ENCODE data around the gene ILF2.
A peak's percentile ranks its signal among the peaks of the same experiment; 100 is the strongest.
"Not testable (repeated sequence)": the region's sequence is repeated elsewhere in the genome, so short reads cannot be mapped to it uniquely, and the experiment has no call there.

Gene ILF2

DNA sequence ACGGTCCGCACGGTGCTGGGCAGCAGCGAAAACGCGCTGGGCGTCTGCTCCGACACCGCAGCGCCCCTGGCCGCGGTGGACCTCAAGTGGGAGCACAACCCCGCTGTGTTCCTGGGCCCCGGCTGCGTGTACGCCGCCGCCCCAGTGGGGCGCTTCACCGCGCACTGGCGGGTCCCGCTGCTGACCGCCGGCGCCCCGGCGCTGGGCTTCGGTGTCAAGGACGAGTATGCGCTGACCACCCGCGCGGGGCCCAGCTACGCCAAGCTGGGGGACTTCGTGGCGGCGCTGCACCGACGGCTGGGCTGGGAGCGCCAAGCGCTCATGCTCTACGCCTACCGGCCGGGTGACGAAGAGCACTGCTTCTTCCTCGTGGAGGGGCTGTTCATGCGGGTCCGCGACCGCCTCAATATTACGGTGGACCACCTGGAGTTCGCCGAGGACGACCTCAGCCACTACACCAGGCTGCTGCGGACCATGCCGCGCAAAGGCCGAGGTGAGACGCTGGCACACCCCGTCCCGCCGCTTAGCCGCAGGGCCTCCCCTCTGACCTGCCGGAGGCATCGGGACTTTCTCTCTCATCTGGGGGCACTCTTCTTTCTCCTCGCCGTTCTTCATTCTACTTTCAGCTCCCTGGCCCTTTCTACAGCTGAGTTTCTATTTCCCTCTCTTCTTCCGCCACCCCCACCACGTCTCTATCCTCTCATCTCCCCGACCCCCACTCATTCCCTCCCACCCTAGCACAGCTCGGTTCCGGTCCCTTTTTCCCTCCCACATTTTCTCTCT is 8.7 kb upstream of the ILF2 start:
- DNase-seq (ENCODE audit: low read depth): peak; percentile 17

DNA sequence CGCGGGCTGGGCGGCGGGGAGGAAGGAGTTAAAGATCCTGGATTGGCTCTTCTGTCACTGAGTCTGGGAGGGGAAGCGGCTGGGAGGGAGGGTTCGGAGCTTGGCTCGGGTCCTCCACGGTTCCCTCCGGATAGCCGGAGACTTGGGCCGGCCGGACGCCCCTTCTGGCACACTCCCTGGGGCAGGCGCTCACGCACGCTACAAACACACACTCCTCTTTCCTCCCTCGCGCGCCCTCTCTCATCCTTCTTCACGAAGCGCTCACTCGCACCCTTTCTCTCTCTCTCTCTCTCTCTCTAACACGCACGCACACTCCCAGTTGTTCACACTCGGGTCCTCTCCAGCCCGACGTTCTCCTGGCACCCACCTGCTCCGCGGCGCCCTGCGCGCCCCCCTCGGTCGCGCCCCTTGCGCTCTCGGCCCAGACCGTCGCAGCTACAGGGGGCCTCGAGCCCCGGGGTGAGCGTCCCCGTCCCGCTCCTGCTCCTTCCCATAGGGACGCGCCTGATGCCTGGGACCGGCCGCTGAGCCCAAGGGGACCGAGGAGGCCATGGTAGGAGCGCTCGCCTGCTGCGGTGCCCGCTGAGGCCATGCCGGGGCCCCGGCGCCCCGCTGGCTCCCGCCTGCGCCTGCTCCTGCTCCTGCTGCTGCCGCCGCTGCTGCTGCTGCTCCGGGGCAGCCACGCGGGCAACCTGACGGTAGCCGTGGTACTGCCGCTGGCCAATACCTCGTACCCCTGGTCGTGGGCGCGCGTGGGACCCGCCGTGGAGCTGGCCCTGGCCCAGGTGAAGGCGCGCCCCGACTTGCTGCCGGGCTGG is 7.9 kb upstream of the ILF2 start, which contains the start of gene NPR1:
Gene NPR1, plus strand, starts transcription at position 170 of the 818 bp plus-strand sequence. Its CDS starts 421 bp downstream, at position 591.
- DNase-seq (ENCODE audit: low read depth): no peak

DNA sequence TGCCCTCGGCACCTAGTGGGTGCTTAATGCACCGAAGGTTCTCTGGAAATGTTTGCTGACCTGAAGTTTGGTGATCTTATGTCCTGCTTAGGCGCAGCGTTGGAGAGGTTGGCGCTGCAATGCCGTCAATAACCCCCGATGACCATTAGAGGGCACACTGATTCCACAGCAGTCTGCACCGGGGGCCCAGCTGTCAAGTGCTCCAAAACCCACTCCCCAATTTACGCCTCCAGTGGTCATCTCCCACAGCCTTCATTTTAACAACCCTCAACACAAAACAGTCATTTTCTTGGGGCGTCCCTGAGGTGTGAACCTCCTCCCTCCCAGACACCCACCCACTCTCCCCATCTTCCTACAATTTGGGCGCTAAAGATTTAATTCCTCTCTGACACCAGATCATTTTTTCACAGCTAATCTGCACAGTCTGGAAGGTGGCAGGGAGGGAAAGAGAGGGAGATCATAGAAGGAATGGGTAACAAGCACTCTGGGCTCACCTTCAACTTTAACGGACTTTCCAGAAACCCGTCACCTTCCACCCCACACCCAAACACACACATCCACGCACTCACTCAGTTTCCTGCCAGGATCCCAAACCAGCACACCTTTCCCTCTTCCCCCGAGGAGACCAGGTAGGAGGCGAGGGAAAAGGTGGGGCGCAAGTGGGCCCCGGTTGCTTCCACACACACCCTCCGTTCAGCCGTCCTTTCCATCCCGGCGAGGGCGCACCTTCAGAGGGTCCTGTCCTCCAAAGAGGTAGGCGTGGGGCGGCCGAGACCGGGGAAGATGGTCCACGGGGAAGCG is 7.1 kb upstream of the ILF2 start:
- no peak for DNase-seq (ENCODE audit: low read depth)

DNA sequence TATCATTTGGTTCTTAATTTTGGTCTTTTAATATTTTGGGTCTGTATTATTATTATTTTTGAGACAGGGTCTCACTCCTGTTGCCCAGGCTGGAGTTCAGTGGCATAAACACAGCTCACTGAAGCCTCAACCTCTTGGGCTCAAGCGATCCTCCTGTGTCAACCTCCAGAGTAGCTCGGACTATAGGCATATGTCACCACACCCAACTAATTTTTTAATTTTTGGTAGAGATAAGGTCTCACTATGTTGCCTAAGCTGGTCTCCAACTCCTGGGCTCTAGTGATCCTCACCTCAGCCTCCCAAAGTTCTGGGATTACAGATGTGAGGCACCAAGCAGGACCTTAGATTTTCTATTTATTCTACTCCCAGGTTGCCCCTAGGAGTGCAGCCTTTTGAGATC is 2.7 kb upstream of the ILF2 start:
- DNase-seq (ENCODE audit: low read depth): no peak

DNA sequence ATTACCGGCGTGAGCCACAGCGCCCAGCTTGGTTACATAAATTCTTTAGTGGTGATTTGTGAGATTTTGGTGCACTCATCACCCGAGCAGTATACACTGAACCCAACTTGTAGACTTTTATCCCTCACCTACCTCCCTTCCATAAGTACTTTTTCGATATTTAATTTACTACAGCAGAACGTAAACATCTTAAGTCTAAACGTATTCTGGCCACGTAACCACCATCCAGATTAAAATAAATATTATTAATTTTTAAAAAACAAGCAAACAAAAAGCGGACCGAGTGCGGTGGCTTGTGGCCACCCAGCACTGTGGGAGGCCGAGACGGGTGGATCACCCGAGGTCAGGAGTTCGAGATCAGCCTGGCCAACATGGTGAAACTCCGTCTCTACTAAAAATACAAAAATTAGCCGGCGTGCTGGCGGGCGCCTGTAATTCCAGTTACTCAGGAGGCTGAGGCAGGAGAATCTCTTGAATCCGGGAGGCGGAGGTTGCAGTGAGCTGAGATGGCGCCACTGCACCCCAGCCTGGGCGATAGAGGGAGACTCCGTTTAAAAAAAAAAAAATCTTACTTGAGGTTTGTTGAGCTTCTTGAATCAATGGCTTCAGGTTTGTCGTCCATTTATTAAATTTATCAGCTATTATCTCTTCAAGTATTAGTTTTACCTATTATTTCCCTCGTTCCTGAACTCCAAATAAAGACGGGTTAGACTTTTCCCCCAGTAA is 998 bp upstream of the ILF2 start:
- DNase-seq (ENCODE audit: low read depth): peak; percentile 22

DNA sequence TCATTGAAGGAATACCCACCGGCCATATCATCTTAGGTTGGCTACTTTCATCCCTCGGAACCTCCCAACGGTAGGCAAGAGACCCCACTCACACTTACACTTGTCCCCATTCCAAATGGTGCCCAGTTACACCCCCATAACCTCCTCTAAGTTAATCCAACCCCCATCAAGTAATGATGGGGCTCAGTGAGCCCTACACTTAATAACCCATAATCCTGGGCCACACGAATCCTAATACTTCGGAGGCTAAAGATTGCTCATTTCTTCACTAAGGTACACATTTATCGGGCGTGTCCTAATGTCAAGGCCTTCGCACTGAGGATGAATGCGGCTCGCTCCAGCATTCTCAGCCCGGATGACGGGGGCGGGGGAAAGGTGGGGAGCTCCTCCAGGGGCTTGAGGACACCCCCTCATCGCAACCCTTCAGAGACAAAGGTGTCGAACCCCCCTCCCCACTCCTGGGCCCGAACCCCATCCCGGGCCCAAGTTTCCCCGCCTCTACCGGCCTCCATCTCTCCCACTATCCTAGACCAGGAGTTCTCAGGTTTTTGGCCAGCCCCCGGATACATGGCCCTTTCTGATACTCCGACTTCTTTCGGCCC is 435 bp downstream of the ILF2 start:
- DNase-seq (ENCODE audit: low read depth): no peak

DNA sequence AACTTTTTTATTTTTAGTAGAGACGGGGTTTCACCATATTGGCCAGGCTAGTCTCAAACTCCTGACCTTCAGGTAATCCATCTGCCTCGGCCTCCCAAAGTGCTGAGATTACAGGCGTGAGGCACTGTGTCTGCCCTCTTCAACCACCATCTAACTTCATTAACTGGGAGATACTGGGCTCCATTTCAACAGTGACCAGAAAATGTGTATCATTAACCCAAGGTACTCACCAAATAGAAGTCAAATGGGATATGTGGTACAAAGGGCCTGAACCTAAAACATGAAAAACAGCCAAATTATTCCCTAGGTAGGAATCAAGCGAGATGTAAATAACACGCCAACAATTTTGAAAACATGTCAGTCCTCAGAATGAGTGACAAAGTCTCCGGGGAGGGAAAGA is 1.2 kb downstream of the ILF2 start:
- no peak for DNase-seq (ENCODE audit: low read depth)

DNA sequence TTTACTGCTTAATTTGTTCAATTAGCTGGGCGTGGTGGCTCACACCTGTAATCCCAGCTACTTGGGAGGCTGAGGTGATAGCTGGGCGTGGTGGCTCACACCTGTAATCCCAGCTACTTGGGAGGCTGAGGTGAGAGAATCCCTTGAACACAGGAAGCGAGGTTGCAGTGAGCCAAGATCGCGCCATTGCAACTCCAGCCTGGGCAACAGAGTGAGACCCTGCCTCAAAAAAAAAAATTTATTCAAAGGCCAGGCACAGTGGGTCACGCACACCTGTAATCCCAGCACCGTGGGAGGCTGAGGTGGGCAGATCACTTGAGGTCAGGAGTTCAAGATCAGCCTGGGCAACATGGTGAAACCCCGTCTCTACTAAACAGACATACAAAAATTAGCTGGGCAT is 2.1 kb downstream of the ILF2 start:
- DNase-seq (ENCODE audit: low read depth): not testable (repeated sequence)

DNA sequence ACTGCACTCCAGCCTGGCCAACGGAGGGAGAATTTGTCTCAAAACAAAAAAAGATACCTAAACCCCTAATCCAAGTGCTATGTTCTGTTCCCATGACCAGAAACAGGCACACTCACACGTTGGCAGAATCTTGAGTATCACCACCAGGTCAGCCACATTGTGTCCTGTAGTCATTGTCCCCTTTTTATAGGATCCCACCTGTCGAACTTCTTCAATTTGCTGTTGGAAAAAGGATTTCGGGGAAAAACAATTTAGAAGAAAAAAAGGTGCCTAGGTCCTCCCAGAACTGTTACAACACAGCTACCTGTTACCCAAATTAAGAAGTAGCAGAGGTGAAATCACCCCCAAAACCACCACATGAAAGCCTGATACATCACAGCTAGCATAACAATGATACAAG is 3.4 kb downstream of the ILF2 start:
- DNase-seq (ENCODE audit: low read depth): no peak

DNA sequence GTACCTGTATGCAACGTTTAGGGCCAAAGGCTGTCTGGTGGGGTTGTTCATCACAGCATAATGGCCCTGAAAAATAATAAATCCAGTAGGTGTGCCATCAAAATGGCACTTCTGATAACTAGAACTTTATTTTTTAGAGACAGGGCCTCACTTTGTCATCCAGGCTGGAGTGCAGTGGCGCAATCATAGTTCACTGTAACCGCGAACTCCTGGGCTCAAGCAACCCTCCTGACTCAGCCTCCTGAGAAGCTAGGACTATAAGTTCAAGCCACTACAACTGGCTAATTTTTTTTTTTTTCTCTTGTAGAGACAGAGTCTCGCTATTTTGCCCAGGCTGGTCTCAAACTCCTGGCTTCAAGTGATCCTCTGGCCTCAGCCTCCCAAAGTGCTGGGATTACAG is 7.6 kb downstream of the ILF2 start:
- no peak for DNase-seq (ENCODE audit: low read depth)

DNA sequence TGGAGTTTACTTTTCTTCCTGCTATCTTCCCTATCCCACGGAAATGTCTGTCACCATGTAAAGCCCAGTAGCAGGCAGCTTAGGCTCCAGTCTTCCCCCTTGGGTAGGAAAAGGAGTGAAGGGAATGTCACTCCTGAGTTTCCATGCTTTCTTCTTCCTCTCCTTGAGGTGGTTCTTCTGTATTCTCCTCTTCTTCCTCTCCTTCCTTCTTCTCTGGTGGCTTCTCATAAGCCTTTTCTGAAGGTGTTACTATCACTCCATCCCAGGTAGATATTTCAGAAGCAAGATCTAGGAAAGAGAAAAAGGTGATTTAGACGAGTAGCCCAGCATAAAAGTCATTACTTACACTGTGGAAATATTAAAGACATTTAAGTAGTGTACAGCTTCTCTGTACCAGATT is 8.5 kb downstream of the ILF2 start:
- DNase-seq (ENCODE audit: low read depth): no peak

DNA sequence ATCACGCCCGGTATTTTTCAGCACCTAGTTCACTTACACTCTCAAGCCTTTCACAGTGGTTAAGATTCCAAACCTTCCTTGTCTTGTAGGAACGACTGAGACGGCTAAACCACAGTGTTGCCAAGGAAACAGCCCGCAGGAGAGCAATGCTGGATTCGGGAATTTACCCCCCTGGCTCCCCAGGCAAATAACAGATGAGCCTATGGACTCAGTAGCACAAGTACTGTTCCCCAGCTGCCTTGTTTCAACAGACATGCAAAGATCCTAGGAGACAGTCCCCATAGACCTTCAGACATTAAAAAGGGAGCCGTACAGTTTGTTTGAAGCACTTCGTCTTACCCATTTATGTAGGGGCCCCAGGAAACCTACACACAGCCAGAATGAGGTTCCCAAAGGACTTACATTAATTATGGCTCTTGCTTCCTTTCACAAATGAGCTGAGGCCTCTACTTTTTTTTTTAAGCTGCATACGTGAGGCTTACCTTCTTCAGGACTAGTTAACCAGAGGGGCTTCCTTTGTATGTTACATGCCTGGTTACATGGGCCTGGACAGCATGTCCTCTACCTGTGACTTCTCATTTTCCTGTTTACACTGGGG is 9.6 kb downstream of the ILF2 start:
- DNase-seq (ENCODE audit: low read depth): no peak

DNA sequence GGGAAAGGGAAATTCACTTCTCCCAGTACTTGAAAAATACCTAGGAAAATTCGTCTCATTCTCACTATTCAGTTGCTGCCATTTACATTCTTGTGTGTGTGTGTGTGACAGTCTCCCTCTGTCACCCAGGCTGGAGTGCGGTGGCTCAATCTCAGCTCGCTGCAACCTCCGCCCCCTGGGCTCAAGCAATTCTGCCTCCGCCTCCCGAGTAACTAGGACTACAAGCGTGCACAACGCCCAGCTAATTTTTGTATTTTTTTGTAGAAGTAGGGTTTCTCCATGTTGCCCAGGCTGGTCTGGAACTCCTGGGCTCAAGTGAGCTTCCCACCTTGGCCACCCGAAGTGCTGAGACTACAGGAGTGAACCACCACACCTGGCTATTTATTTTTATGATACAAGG is 11.1 kb downstream of the ILF2 start:
- no peak for DNase-seq (ENCODE audit: low read depth)

DNA sequence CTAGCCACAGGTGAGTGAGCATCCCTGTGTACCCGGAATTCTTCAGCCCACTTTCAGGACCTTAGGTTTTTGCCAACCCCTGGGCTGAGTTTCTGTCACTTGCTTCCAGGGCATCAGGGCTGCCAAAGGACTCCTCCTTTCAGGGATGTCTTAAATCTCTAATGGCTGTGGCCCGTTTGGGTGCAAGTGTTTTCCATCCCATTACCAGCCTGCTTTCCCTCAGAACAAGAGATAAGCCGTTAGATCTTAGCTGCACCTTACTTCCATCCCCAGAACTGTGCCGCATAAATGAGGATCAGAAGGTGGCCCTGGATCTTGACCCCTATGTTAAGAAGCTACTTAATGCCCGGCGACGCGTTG is 11.6 kb downstream of the ILF2 start:
- DNase-seq (ENCODE audit: low read depth): no peak

DNA sequence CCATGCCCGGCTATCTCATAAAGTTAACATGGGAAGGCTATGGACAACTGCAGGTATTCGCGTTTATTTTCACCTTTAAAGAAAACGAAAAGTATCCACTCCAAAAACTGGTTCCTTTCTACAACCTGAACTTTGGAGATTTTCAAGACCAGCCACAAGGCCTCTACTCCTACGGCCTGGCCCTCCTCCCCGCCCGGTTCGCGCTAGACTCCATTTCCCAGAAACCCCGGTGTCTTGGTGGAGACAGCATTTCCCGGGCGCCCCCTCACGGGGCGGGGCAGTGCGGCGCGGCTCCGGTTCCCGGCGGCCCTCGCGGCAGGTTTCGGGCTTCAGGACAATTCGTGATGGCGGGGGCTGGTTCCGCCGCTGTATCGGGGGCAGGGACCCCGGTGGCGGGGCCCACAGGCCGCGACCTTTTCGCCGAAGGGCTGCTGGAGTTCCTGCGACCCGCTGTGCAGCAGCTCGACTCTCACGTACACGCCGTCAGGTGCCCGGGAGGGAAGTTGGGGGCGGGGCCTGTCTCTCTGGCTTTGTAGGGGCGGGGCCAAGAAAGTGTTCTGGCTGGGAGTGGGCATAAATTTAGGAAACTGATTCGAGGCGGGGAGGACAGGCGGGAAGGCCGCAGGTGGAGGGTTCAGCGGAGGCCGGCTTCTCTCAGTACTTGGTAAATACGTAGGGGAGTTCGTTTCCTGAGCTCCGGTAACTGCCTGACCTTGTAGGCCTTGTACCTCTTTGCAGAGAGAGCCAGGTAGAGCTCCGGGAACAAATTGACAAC is 12.2 kb downstream of the ILF2 start, which contains the start of gene SNAPIN:
Gene SNAPIN, plus strand, starts transcription at position 304 of the 775 bp plus-strand sequence. Its CDS starts 41 bp downstream, at position 345.
- DNase-seq (ENCODE audit: low read depth): peak; percentile 83

DNA sequence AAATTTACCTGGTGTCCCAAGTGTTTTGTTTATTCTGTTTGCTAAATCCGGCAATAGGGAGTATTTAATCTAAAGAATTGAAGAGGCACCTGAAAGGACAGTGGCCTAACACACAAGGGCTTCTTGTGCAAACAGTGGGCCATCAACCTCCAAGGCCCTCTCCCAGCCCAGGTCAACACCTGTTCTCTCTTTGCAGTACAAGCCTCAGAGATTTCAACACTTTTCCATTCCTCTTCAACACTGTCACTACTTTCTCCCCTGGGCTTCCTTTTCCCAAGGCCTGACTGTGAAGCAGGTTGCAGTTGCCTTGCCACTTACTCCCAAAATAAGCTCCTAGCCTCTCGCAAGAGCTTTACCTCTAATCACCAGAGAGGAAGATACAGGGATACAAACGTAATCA is 15.5 kb downstream of the ILF2 start:
- DNase-seq (ENCODE audit: low read depth): no peak

DNA sequence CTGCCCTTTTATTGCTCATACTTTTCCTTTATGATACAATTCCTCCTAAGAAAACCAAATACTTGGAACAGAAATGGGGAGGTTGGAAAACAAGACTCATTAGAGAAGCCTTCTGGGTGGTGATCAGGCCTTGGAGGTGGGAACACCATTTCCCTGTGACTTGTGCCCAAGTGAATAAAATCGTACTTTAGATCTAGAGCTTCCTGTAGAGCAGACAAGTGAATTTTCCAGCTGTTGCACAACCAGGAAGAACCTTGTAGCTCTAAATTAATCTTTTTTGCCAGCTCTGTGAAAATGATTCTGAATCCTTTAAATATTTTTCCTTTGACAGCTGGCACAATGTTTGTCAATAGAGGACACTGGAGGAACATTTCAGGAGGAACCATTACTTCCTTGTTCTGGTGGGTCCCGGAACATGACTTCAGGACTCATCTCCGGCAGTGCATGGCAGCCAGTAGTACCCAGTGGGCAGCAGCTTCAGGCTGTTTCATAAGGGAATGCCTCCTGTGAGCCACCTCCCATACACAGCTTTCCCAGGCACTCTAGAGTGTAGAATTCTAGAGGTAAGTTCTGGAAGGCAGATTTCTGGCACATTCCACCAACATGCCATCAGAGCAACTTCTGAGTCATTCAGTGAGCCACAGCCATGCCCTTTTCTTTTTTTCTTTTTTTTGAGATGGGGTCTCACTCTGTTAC is 17.8 kb downstream of the ILF2 start:
- no peak for DNase-seq (ENCODE audit: low read depth)

DNA sequence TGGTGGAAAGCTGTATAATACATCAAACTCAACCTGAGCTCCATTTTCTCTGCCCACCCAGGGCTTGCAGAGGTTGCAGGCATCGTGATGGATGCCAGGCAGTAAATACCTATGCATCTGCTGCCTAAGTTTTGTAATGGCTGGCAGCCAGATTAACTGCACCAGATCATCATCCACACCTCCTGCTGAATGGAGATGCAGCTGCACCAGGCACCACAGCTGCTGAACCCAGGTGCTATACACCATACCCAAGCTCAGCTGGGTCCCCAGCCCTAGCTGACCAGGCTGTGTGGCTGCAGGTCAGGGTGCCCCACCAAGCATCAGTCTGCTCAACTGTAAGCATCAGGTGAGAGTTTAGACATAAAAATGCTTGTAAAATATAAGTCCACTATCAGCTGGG is 19.0 kb downstream of the ILF2 start:
- DNase-seq (ENCODE audit: low read depth): no peak

DNA sequence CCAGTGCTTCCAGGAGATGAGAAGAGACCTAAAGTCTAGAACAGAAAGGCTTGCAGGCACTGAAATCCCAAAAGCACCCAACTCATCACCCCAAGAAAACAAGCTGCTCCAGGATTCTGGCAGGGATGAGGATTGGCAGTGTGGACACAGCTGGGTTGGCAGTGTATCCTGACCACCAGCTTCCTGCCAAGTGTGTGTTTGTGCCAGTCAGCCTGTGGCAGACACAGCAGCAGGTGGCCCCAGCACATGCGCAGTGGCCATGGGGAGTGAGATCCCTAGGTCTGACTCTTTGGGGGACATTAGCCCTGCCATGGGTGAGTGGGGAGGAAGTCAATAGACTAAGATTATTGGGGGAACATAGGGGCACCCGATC is 20.9 kb downstream of the ILF2 start:
- no peak for DNase-seq (ENCODE audit: low read depth)

All from activated T-helper 1 cell treated with Interleukin-2 at 50 U/mL for 16 hours (primary cell).